Activated T-cell treated with anti-CD3 and anti-CD28 coated beads for 48 hours (primary cell): ENCODE results near the gene GNAZ.
A peak's percentile ranks its signal among the peaks of the same experiment; 100 is the strongest.

ENCODE experiments used
- DNase-seq: peaks from one replicate; pipeline ENCODE4 v3.0.0-alpha.2; 2020; ENCODE audit warnings: low read depth

GNAZ gene

GRCh38 chr22:23064381-23065068, 5.8 kb upstream of the GNAZ start:
- no peak for DNase-seq

GRCh38 chr22:23065069-23065451, 5.3 kb upstream of the GNAZ start:
- DNase-seq, result no peak

- no peak for DNase-seq
Observed at GRCh38 chr22:23065495-23066122, 4.7 kb upstream of the GNAZ start.

- DNase-seq, result no peak
Observed at GRCh38 chr22:23066200-23067022, 3.9 kb upstream of the GNAZ start.

GRCh38 chr22:23067023-23067650, 3.2 kb upstream of the GNAZ start:
- DNase-seq, result no peak

GRCh38 chr22:23067691-23068090, 2.6 kb upstream of the GNAZ start:
- no peak for DNase-seq

- DNase-seq, result no peak
Observed at GRCh38 chr22:23068096-23068831, 2.1 kb upstream of the GNAZ start.

- no peak for DNase-seq
Observed at GRCh38 chr22:23068832-23069385, 1.4 kb upstream of the GNAZ start.

- peak; percentile 82 for DNase-seq
Observed at GRCh38 chr22:23069502-23070357, 589 bp upstream of the GNAZ start.

GRCh38 chr22:23071230-23072076, 1.1 kb downstream of the GNAZ start:
- DNase-seq, result no peak

GRCh38 chr22:23072077-23072910, 2.0 kb downstream of the GNAZ start:
- no peak for DNase-seq

- no peak for DNase-seq
Observed at GRCh38 chr22:23072911-23073491, 2.7 kb downstream of the GNAZ start.

GRCh38 chr22:23073526-23074229, 3.4 kb downstream of the GNAZ start:
- no peak for DNase-seq

- DNase-seq, result no peak
Observed at GRCh38 chr22:23074451-23074850, 4.1 kb downstream of the GNAZ start.

GRCh38 chr22:23075050-23075449, 4.7 kb downstream of the GNAZ start:
- no peak for DNase-seq

GRCh38 chr22:23075525-23076216, 5.4 kb downstream of the GNAZ start:
- DNase-seq, result no peak
